Measurements from ENCODE around the gene FSTL4. TPM values are rescaled to one million over a fixed set of nuclear protein-coding genes. Genes with fewer than 3 reads are reported as not detected.

The FSTL4 gene
- polyA plus RNA-seq, 1 donor from 2014 or later = 0.57 TPM

GRCh38 chr5:133405275-133406034 lies 206.9 kb downstream of the FSTL4 start:
- no peaks in the 10 kb centered on the region for H3K9me3 ChIP-seq (ENCODE audit: low read length)
- no peaks in the 10 kb centered on the region for H3F3A ChIP-seq (ENCODE audit: insufficient read depth, low read length, poor library complexity, severe bottlenecking)
- H3K27me3 ChIP-seq (ENCODE audit: insufficient read depth, low read depth, low read length) = no peaks in the 10 kb centered on the region
- no peak overlapping the region for H3K4me3 ChIP-seq (ENCODE audit: low read length)
- no peak overlapping the region for H2AFZ ChIP-seq (ENCODE audit: low read depth, low read length)
- no peak overlapping the region for H3K9ac ChIP-seq (ENCODE audit: low read length)
- no peaks in the 10 kb centered on the region for H3K36me3 ChIP-seq (ENCODE audit: insufficient read depth, low read length)
- H3K27ac ChIP-seq (ENCODE audit: low read length) = no peak overlapping the region
- TF ChIP-seq CTCF (IDR thresholded peaks at IDR 0.05; ENCODE audit: poor library complexity, severe bottlenecking) (no peak), REST (IDR thresholded peaks at IDR 0.05; ENCODE audit: borderline replicate concordance) (no peak), TAF1 (IDR thresholded peaks at IDR 0.05; ENCODE audit: low read depth) (no peak)
- H3K4me2 ChIP-seq (ENCODE audit: low read length) = no peak overlapping the region
- H4K20me1 ChIP-seq (ENCODE audit: insufficient read depth) = no peaks in the 10 kb centered on the region
- no peaks in the 10 kb centered on the region for H3K9me2 ChIP-seq (ENCODE audit: insufficient read depth, low read length)
- H3K79me2 ChIP-seq (replicated peaks; ENCODE audit: insufficient read depth, low read length) = no peaks in the 10 kb centered on the region

- Histone ChIP-seq H3K9ac (ENCODE audit: low read length) (no peak overlapping the region), H3K36me3 (ENCODE audit: insufficient read depth, low read length) (no peaks in the 10 kb centered on the region), H3K9me2 (ENCODE audit: insufficient read depth, low read length) (no peaks in the 10 kb centered on the region), H3K79me2 (replicated peaks; ENCODE audit: insufficient read depth, low read length) (no peaks in the 10 kb centered on the region), H3K9me3 (ENCODE audit: low read length) (no peaks in the 10 kb centered on the region), H3K27ac (ENCODE audit: low read length) (no peak overlapping the region), H3K4me3 (ENCODE audit: low read length) (no peak overlapping the region), H2AFZ (ENCODE audit: low read depth, low read length) (no peak overlapping the region), H3K27me3 (ENCODE audit: insufficient read depth, low read depth, low read length) (no peaks in the 10 kb centered on the region), H4K20me1 (ENCODE audit: insufficient read depth) (no peaks in the 10 kb centered on the region), H3K4me2 (ENCODE audit: low read length) (no peak overlapping the region), H3F3A (ENCODE audit: insufficient read depth, low read length, poor library complexity, severe bottlenecking) (no peaks in the 10 kb centered on the region)
- TF ChIP-seq REST (IDR thresholded peaks at IDR 0.05; ENCODE audit: borderline replicate concordance) = no peak
Measured at GRCh38 chr5:133404724-133405123, 207.6 kb downstream of the FSTL4 start.

Measured in neural cell (in vitro differentiated cells).